CD4-positive, alpha-beta T cell treated with Interleukin-12 subunit alpha and Interleukin-12 subunit beta, for 1 hour (primary cell): ENCODE results near the gene AQP6.

ENCODE experiments used
- DNase-seq: peaks from one replicate; pipeline ENCODE4 v3.0.0-alpha.2; 2020

Gene AQP6, protein sequence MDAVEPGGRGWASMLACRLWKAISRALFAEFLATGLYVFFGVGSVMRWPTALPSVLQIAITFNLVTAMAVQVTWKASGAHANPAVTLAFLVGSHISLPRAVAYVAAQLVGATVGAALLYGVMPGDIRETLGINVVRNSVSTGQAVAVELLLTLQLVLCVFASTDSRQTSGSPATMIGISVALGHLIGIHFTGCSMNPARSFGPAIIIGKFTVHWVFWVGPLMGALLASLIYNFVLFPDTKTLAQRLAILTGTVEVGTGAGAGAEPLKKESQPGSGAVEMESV

DNA sequence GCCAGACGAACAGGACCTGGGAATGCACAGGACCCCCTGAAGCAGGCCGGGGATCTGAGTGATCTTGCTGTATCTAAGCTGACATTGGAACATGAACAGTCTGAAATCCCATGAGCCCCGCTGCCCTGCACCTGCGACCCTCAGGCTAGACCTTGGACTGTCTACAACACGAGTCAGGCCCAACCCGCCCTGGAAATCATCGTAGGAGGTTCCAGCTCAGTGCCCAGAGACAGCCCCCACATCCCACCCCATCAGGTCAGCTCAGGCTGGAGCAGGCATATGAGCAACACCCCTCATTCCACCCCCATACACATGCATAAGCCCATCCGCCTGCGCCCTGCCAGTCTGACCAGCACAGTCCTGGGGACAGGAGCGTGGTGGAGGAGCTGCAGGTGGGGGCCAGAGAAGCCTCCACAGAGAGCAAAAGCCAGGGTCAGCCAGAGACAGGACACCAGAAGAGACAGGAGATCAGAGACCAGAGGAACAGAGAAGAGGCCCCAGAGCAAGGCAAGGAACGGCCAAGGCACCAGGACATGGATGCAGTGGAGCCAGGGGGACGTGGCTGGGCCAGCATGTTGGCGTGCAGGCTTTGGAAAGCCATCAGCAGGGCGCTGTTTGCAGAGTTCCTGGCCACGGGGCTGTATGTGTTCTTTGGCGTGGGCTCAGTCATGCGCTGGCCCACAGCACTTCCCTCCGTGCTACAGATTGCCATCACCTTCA lies at the start of gene AQP6:
AQP6 (plus strand) TSS at position 307 of the 720 bp plus-strand sequence; CDS start at position 534, 227 bp downstream.
- no peak for DNase-seq

DNA sequence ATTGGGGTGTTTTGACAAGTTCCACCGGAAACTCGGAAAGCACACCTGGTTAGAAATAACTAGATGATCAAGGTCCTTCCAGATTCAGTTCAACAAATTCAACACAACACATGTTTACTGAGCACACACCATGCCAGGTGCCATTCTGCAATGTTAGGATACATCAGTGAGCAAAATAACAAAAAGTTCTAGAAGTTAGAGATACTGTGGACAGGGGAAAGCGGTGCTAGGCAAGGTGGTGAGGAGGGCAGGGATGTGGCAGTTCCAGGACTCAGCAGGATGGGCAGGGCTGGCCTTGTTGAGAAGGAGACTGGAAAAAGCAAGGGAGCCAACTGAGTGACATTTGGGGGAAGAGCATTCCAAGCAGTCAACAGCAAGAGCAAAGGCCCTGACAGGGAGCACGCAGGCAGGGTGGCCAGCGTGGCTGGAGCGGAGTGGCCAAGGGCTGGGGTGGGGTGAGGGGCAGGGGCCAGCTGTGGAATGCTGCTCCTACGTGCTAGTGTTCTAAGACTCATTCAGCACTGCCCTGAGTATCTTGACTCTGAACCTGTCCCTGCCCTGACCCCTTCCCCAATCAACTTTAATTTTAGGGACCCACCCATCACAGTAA lies 49.6 kb upstream of the AQP6 start:
- no peak for DNase-seq

DNA sequence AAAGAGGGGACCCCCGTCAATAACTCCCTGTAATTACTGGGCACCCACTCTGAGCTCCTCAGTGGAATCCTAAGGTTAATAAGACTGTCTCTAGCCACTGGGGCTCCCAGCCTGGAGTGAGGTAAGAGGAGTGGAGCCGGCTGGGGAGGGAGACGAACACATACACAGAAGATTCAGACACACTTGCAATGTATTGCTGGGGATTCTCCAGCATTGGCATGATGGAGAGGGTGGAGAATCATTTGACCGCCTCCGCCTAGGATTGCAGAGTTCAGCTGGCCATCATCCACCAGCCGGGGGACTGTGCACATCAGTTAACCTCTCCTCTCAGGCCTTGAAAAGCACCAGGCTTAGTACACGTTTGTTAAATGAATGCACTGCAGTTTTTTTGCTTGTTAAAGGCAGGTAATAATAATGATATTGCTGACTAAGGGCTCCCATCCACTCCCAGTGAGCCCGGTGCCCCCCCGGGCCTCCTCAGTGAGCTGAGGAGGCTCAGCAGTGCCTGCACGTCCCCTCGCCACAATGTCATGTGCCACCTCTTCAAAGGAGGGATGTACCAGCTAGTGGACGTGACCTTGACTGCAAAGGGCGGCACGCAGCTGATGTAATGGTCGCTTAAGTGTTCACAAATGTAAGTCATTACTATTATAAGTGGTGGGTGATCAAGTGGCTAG lies 48.7 kb upstream of the AQP6 start:
- DNase-seq: no peak

DNA sequence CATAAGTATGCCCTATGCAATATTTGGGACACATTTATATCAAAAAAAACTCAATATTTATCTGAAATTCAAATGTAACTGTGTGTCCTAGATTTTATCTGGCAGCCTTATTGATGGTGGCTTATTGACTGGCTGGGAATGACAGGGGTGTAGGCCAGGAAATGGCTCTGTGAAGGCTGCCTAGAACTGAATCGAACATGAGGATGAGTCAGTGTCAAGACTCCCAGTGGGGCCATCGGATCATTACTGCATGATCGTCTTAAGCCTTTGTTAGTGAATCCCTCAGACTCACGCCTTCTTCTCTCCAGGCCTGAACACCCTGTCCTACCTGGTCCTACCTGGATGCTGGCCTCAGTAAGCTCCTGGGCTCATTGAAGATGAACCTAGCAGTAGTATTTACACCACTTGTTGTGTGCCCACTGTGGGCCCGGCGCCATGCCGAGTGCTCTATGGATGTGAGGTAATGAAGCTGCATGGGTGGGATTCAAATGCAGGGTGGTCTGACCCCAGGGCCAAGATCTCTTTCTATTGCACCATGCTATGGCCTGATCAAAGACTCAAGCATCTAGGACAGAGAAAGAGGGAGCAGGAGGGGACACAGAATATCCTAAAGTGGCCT lies 48.0 kb upstream of the AQP6 start:
- DNase-seq: no peak

DNA sequence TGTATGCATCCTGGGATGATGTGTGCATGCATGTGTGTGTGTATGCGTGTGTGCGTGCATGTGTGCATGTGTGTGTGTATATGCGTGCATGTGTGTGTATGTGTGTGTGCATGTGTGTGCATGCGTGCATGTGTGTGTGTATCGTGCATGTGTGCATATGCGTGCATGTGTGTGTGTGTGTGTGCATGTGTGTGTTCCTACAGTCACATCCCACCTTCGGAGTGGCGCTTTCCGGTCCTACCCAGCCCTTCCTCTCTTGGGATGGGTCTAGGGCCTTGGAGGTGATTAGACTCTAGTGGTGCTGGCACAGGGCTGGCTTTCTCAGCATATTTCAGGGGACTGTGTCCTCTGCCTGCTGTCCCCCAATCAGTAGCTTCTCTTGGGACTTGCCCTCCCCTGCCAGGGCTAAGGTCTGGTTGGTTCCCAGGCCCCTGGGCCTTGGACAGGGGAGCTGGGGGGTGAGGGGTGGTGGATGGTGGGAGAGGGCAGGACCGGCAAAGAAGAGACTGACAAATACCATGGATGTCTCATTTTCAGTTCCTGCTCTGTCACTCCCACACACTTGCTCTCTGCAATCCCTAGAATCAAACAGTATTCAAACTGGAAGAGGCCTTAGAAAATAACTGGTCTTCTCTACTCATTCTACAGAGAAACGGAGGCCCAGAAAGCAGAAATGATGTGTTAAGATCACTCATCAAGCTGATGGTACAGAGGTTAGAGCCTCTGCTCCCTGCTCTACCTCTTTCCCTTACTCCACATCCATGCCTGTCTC lies 47.1 kb upstream of the AQP6 start:
- DNase-seq: no peak

DNA sequence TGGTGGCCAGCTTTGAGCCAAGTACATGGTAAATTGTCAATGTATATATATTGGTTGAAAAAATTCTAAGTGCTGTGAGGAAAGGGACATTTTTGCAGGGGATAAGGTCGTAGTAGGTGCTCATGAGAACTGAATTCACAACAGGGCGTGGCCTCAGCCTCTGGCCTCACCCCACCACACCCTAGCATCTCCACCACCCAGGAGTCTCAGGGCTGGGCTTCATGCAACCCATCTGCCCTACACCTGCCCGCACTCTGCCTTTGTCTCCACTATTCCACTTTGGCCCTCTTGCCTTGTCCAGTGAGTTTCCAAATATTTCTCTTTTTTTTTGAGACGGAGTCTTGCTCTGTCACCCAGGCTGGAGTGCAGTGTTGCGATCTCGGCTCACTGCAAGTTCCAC lies 44.3 kb upstream of the AQP6 start:
- no peak for DNase-seq

DNA sequence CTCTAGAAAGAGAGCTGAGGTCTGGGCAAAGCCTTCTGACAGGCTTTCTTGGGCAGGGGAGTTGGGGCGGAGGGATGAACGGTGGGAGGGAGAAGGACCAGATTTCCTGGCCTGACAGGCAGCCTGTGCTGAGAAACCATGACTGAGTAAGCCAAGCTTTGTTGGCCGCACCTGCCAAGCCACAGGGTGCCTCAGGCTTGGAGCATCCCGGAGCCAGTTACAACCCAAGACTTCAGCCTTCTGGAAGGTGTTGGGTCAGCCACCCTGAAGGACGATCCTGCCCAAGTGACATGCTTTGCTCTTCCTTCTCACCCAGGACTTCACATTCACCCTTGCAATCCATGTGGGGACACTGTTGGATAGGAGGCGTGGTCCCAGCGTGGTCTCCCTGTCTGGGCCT lies 43.2 kb upstream of the AQP6 start:
- no peak for DNase-seq

DNA sequence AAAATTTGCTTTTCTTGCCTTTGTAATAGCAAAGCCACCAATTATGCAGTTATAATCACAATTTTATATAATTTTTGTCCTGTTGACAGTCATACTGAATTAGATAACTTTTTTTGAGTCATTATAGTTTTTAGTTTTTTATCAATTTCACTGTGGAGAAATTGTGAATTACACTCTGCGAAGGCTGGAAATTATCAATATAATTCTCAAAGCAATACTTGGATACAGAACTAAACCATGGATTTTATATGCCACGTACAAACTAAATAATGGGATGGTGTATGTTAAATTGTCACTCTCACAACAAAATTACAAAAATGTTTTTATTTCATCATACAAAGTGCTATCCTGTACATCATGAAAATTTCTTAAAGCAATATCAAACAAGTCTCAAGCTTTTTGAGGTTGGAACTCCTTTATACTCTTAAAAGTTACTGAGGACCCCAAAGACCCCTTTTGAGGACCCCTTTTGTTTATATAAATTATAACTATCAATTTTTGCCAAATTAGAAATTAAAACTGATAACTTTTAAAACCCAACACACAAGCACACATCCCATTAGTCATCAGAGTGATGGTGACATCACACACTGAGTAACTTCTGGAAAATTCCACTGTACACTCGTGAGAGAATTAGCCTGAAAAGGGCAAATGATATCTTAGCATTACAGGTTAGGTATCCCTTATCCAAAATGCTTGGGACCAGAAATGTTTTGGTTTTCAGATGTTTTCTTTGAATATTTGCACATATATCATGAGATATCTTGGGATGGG lies 42.0 kb upstream of the AQP6 start:
- no peak for DNase-seq

DNA sequence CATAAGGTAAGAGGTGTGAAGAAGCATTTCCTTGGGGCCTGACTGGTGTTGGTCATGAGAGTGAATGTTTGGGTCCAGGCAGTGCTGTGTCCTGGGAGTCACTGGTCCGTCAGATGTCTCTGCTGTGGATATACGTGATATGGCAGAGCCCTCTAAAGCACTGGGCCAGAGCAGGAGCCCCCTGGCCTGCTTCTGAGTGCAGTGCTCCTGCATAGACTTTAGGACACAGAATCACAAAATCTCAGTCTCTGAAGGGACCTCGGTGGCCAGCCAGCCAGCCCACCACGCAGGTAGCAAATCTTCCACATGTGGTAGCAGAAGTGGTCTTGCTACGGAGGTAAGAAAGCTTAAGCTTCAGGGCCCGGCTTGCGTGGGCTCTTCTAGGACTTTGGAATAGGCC lies 40.7 kb upstream of the AQP6 start:
- DNase-seq: no peak

DNA sequence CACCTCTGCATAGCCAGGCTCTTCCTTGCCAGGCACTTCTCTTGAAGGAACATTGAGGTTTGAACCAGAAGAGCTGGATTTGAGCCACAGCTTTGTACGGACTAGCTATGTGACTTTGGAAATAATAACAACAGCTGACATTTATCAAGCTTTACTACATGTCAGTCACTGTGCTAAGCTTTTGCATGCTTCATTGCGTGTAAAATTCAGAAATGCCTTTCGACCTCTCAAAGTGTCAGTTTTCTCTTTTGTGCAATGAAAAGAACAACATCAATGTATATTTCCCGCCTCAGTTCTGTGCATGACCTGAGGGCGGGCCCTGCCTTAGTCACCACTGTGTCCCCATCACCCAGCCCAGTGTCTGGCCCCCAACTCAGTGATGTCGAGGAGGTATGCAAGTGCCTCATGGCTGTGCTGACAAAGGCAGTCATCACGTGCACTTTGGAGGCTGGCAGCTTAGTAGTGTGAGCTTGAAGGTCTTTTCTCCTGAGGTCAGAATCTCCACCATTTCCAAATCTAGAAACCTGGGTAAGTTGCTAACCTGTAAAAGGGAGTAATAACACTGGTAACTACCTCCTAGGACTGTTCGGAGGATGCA lies 40.1 kb upstream of the AQP6 start:
- DNase-seq: no peak

DNA sequence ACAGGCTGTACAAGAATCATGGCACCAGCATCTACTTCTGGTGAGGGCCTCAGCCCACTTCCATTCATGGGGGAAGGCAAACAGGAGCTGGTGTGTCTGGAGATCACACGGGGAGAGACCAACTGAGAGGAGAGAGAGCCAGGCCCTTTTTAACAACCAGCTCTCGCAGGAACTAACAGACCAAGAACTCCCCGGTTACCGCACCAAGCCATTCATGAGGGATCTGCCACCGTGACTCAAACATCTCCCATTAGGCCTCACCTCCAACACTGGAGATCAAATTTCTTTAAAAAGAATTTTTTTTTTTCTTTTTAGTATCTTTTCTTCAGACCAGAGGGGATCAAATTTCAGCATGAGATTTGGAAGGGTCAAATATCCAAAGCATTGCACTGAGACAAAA lies 39.0 kb upstream of the AQP6 start:
- no peak for DNase-seq

DNA sequence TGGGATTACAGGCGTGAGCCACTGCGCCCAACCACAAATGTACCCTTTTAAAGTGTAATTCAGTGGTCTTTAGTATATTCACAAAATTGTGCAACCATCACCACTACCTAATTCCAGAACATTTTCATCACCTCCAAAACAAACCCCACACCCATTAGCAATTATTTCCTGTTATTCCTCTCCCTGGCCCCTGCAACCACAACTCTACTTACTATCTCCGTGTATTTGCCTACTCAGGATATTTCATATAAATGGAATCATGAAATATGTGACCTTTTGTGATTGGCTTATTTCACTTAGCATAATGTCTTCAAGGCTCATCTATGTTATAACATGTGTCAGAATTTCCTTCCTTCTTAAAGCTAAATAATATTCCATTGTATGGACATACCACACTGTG lies 38.2 kb upstream of the AQP6 start:
- DNase-seq: no peak

DNA sequence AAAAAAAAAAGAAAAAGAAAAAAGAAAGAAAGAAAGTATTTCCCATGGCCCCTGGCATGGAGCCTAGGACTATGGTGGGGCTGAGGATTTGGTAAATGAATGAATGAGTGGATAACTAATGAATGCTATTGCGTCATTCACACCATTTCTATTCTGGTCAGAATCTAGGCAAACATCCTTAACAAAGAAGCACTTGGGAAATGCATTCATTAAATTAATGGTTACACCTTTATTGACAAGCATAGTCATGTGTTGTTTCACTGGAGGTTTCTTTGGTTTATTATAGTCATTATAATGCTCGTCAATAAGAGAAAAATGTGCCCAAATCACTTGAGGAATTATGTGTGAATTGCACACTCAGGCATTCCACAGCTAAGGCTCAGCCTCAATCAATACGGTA lies 35.8 kb upstream of the AQP6 start:
- no peak for DNase-seq

DNA sequence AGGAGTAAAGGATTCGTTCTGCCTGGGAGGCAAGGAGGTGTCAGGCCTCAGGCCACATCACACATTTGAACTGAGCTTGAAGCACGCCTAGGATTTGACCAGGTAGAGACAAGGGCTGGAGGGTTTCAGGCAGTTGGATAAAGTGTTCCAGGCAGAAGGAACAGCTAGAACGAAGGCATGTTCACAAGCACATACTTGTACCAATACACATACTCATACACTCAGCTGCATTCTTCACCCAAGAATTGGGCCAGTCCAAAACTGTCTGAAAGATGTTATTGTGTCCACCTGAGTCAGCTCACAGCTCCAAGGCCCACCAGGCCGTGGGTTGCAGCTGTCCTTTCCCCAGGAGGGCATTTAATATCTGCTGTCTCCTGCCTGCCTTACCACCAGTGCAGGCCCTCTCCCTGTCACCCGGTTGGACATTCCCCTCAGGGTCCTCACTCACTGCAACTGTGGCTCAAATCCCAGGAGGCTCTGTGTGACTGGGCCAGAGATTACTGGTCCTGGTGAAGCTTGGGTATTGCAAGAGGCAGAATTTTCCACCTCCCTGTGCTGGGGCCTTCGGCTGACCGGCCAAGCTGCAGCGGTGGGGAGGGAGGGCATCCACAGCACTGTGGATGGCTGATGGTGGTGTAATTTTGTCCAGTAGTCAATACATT lies 35.0 kb upstream of the AQP6 start:
- no peak for DNase-seq

DNA sequence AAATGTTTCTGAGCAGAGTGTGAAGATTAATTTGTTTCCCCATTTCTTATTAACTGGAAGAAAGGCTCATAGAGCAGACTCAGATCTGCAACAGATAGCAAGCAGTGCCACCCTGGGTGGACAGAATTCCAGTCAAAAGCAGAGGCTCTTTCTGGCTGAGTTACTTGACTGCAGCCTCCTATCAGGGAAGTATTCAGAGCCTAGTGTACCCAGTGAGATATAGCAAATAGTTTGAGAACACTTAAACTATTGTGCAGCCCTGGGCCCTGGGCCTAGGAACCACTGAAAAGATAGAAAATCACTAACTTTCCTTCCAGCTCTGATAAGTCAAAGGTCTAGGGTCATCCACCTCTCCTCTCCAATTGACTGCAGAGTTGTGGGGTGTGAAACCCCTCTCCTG lies 33.4 kb upstream of the AQP6 start:
- no peak for DNase-seq

DNA sequence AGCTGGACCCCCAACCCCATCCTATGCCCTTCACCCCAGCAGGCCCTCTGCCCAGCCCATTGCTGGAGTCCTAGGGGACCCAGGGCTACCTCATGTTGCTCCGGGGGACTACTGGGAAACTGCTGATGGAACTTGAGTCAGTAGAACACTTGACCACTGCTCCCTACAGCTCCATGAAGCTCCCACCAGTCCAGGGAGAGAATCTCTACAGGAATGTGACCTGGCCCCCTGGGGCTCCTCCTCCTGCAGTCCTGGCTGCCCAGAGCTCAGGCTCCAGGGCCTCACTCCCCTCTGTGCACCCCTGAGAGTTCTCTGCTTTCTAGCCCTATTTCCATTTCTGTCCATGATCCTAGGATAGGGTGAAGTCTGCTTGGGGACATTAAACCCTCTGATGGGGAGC lies 33.0 kb upstream of the AQP6 start:
- no peak for DNase-seq

DNA sequence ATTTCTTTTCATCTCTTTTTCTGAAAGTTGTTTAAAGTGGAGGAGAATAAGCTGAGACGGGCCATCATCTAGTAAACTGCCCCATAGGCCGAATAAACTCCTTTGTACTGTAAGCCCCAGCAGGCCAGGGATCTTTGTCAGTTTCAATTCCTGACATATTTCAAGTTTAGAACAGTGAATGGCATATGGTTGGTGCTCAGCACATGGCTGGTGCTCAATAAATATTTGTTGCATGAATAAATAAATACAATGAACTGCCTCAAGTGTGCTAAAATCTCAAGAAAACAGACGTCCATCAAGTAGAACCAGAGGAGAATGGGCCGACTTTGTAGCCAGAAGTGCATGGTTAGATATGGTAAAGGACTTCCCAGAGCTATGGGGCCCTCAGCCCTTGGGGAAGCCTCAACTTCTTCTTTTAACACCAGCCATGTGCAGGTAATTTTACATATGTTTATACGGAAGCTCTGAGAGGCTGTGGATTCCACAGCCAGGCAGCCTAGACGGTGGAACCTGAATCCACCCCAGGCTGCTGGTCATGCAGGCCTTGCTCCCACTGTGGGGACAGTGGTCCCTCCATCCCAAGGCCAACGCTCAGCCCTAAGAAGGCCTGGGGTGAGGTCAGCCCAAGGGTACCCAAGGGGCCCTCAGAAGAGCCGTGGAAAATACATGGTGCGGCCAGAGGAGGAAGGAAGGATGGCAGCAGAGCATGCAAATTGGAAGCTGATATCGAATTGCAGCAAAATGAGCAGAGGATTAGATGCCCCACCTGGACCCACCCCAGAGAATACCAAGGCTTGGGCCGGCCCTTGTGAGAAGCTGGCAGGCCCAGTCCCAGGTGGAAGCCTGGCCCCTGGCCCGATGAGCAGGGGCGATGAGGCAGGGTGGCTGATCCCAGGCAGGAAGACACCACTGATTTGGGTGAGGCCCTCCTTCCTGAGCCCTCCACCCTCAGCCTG lies 30.9 kb upstream of the AQP6 start:
- no peak for DNase-seq

DNA sequence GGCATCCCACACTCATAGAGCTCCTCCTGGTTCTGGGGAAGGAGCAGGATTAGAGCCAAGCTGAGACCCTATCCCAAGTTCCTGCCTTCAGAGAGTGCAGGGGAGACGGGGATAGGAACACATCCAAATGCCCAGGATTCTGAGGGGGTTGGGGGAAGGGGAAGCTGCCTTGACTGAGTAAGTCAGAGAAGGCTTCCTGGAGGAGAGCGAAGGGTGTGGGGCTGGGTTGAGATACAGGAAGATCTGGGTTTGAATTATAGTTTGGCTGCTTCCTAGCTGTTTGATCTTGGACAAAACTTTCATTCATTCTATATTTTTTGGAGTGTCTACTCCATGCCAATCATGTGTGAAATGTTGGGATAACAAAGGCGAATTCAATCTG lies 30.2 kb upstream of the AQP6 start:
- no peak for DNase-seq

DNA sequence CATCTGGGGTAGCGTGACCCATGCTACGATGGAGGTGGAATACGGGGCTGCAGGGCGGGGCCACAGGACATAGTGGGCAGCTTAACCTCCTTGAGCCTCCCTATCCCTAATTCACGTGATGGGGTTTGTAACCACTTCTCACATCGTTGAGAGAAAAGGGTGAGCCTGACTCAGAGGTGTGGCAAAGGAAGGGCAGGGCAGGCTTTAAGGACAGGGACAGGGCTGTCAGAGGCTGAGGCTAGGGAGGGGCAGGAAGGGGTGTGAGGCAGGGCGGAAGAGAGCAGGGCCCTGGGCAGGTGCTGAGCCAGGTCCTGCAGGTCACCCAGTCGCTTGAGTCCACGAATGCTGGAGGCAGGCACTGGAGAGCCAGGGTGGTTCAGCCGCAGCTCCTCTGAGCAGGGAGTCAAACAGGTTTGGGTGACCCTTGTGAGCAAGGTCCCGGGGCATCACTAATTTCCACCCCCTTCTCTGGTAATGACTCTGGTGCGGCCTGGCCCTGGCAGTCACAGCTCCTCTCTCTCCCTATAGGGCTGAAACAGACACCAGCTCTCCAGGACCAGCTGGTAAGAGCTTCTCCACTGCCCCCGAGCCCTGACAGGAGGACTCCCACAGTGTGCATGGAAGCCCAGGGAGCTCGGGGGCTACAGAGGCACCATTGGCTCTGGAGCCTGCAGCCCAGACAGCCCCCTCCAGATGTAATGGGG lies 29.7 kb upstream of the AQP6 start:
- no peak for DNase-seq
